HEK293 (cell line): ENCODE results near the gene KPTN.

ENCODE experiments used
- EGR2 ChIP-seq: fragments of 450-650 bp; formaldehyde crosslinking; IDR thresholded peaks from 2 replicates; pipeline ENCODE4 v1.5.1; 2016; ENCODE audit warnings: low read depth, missing biosample characterization, missing genetic modification characterization
- ZBTB1 ChIP-seq: fragments of 450-650 bp; formaldehyde crosslinking; IDR thresholded peaks from 2 replicates; pipeline ENCODE4 v1.5.1; 2016; ENCODE audit warnings: missing biosample characterization, missing genetic modification characterization
- ZFP41 ChIP-seq: fragments of 450-650 bp; formaldehyde crosslinking; IDR thresholded peaks from 2 replicates; pipeline ENCODE4 v1.5.1; 2016; ENCODE audit warnings: missing biosample characterization, missing genetic modification characterization, borderline replicate concordance
- ZNF16 ChIP-seq: fragments of 450-650 bp; formaldehyde crosslinking; IDR thresholded peaks from 2 replicates; pipeline ENCODE4 v1.5.1; 2016; ENCODE audit warnings: low read depth, missing biosample characterization, missing genetic modification characterization
- ZNF530 ChIP-seq: fragments of 450-650 bp; formaldehyde crosslinking; IDR thresholded peaks from 2 replicates; pipeline ENCODE4 v1.5.1; 2016; ENCODE audit warnings: low read depth, missing biosample characterization, missing genetic modification characterization
- TF ChIP-seq, protein P1 (sequence below): fragments of 450-650 bp; formaldehyde crosslinking; conservative IDR thresholded peaks from 2 replicates; pipeline ENCODE4 v1.5.1; 2016; ENCODE audit warnings: low read depth, missing biosample characterization, missing genetic modification characterization
- TF ChIP-seq, protein P2 (sequence below): fragments of 450-650 bp; formaldehyde crosslinking; IDR thresholded peaks from 2 replicates; pipeline ENCODE4 v1.5.1; 2016; ENCODE audit warnings: missing biosample characterization, missing genetic modification characterization

DNA sequence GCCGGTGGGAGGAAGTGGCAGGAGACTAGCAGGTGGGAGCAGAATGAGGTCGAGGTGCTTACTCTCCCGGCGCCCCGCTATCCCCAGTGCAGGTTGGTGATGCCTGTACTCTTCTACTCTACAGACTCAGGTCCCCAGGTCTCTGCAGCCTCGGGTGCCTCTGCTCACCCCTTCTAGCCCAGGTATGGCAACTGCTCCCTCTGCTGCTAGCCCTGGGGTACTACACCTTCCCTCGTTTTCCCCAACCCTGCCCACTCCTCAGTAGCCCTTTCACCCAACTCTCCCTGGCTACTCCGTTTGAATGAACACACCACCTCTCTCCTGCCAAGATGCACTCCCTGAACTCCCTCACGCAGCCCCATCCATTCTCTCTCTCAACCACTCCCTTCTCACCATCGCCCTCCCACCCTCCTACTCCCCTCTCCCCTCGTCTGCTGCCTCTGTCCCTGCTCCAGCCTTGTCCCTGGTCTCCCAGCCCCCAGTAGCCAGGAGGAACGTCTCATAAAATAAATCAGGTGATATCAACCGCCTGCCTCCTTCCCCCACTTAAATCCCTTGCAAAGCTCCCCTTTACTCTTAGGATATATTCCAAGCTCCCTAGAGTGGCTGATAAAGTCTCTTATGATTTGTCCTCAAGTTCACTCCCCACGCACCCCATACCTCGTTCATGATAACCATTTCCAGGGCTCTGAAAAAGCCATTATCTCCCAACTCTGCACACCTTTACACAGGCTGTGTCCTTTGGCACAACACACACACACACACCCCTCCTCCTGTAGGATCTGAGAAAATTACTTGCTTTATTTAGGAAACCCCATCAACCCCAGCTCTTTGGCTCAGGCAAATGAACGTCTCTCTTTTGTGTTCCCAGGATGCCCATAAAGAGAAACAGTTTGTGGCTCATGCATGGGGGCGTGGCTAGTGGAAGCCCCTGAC lies 56.5 kb downstream of the KPTN start:
- TF ChIP-seq, protein P1, sequence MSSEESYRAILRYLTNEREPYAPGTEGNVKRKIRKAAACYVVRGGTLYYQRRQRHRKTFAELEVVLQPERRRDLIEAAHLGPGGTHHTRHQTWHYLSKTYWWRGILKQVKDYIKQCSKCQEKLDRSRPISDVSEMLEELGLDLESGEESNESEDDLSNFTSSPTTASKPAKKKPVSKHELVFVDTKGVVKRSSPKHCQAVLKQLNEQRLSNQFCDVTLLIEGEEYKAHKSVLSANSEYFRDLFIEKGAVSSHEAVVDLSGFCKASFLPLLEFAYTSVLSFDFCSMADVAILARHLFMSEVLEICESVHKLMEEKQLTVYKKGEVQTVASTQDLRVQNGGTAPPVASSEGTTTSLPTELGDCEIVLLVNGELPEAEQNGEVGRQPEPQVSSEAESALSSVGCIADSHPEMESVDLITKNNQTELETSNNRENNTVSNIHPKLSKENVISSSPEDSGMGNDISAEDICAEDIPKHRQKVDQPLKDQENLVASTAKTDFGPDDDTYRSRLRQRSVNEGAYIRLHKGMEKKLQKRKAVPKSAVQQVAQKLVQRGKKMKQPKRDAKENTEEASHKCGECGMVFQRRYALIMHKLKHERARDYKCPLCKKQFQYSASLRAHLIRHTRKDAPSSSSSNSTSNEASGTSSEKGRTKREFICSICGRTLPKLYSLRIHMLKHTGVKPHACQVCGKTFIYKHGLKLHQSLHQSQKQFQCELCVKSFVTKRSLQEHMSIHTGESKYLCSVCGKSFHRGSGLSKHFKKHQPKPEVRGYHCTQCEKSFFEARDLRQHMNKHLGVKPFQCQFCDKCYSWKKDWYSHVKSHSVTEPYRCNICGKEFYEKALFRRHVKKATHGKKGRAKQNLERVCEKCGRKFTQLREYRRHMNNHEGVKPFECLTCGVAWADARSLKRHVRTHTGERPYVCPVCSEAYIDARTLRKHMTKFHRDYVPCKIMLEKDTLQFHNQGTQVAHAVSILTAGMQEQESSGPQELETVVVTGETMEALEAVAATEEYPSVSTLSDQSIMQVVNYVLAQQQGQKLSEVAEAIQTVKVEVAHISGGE (tag by site-specific recombination), result no peak
- TF ChIP-seq, protein P2, sequence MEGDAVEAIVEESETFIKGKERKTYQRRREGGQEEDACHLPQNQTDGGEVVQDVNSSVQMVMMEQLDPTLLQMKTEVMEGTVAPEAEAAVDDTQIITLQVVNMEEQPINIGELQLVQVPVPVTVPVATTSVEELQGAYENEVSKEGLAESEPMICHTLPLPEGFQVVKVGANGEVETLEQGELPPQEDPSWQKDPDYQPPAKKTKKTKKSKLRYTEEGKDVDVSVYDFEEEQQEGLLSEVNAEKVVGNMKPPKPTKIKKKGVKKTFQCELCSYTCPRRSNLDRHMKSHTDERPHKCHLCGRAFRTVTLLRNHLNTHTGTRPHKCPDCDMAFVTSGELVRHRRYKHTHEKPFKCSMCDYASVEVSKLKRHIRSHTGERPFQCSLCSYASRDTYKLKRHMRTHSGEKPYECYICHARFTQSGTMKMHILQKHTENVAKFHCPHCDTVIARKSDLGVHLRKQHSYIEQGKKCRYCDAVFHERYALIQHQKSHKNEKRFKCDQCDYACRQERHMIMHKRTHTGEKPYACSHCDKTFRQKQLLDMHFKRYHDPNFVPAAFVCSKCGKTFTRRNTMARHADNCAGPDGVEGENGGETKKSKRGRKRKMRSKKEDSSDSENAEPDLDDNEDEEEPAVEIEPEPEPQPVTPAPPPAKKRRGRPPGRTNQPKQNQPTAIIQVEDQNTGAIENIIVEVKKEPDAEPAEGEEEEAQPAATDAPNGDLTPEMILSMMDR, result peak; percentile 97
- no peak for TF ChIP-seq ZNF16
- peak; percentile 39; the same call in 1 of the 2 replicates for TF ChIP-seq EGR2 (tag by site-specific recombination)
- TF ChIP-seq ZFP41 (tag by site-specific recombination), result no peak
- TF ChIP-seq ZBTB1 (tag by site-specific recombination), result no peak
- no peak for TF ChIP-seq ZNF530 (tag by site-specific recombination)
